Mammary epithelial cell (primary cell): ENCODE results near the gene AFG1L.
"Not testable (repeated sequence)": the region's sequence is repeated elsewhere in the genome, so short reads cannot be mapped to it uniquely, and the experiment has no call there.

Experiments used
- CTCF ChIP-seq, 2 donors: IDR thresholded peaks in 1 of 2; conservative IDR thresholded peaks in 1 of 2; 2 replicates each; pipeline ENCODE4 v1.5.1; 2011 to 2012; ENCODE audit warnings: inconsistent platforms in 2 of 2, low read length in 2 of 2, mild to moderate bottlenecking in 2 of 2, control low read depth in 1 of 2, low read depth in 1 of 2; ENCODE audit not compliant: insufficient read depth in 1 of 2; ENCODE audit errors: extremely low read depth in 1 of 2
- EZH2 ChIP-seq: IDR thresholded peaks from 2 replicates; pipeline ENCODE4 v1.6.1; 2012; ENCODE audit warnings: low read length, inconsistent platforms, borderline replicate concordance

- not testable (repeated sequence) for TF ChIP-seq CTCF (conservative IDR thresholded peaks at IDR 0.05 in 1 of 2, IDR thresholded peaks at IDR 0.05 in 1 of 2; ENCODE audit: extremely low read depth in 1 of 2, insufficient read depth in 1 of 2, low read depth in 1 of 2, low read length in 2 of 2); EZH2
Observed at GRCh38 chr6:108245095-108245494, 49.8 kb upstream of the AFG1L start.
